Panc1 (cell line): Measurements from ENCODE around the gene RYR3. TPM values are rescaled to one million over a fixed set of nuclear protein-coding genes. Genes with fewer than 3 reads are reported as not detected.

ENCODE experiments used
- ATAC-seq: fragments of 200-7000 bp; cut with Tn5 transposase; 2 replicates; pipeline ENCODE4 v1.9.1; 2020; ENCODE audit warnings: mild to moderate bottlenecking, moderate library complexity
- BruUV-seq: library from RNA; stranded (reverse); fragments of 400-500 nt; replicated peaks from 2 replicates; lab custom pipeline; 2021; lab: Mats Ljungman, UMichigan
- CTCF ChIA-PET: fragments of 300-600 bp; sonication (Branson Sonifier 250); formaldehyde crosslinking; loops from one replicate; lab custom pipeline; 2022; ENCODE audit warnings: antibody characterized with exemption; lab: Charles Lee
- POLR2A ChIA-PET: fragments of 300-600 bp; sonication (Branson Sonifier 250); formaldehyde crosslinking; loops from one replicate; lab custom pipeline; 2022; ENCODE audit warnings: antibody characterized with exemption; lab: Charles Lee
- DNase-seq: peaks from one replicate; pipeline ENCODE4 v3.0.0-alpha.2; 2010; ENCODE audit warnings: low read depth, low spot score
- H3K27ac ChIP-seq: 2 replicates; pipeline ENCODE4 v1.5.1; 2011; ENCODE audit warnings: mild to moderate bottlenecking, low read length, inconsistent platforms
- H3K27me3 ChIP-seq: fragments of 200-500 bp; sonication (Bioruptor generic); 2 replicates; pipeline ENCODE4 v1.6.0; 2014; ENCODE audit warnings: low read length, inconsistent platforms; ENCODE audit not compliant: control insufficient read depth, insufficient read depth
- H3K36me3 ChIP-seq: fragments of 200-500 bp; sonication (Bioruptor generic); 2 replicates; pipeline ENCODE4 v1.5.1; 2014; ENCODE audit warnings: inconsistent platforms, mild to moderate bottlenecking, low read length, moderate library complexity; ENCODE audit not compliant: control insufficient read depth, insufficient read depth
- H3K4me1 ChIP-seq: 2 replicates; pipeline ENCODE4 v1.5.1; 2011; ENCODE audit warnings: inconsistent platforms, mild to moderate bottlenecking, low read length, moderate library complexity; ENCODE audit not compliant: control insufficient read depth, insufficient read depth
- H3K4me3 ChIP-seq, 2 experiments: 2 replicates each; pipeline ENCODE4 v1.5.1; 2011 to 2012; ENCODE audit warnings: low read depth in 2 of 2, low read length in 2 of 2, mild to moderate bottlenecking in 2 of 2, inconsistent platforms in 1 of 2, moderate library complexity in 1 of 2
- H3K9me3 ChIP-seq: fragments of 200-500 bp; sonication (Bioruptor generic); 2 replicates; pipeline ENCODE4 v1.5.1; 2014; ENCODE audit warnings: low read depth, mild to moderate bottlenecking, inconsistent platforms, low read length, moderate library complexity; ENCODE audit not compliant: control insufficient read depth, insufficient read depth
- POLR2AphosphoS5 ChIP-seq: IDR thresholded peaks from 2 replicates; pipeline ENCODE4 v1.6.1; 2012; ENCODE audit warnings: mild to moderate bottlenecking, low read depth, low read length, moderate library complexity
- SIN3A ChIP-seq: IDR thresholded peaks from 2 replicates; pipeline ENCODE4 v1.6.1; 2012; ENCODE audit warnings: low read depth, mild to moderate bottlenecking, low read length, moderate library complexity, borderline replicate concordance; ENCODE audit not compliant: insufficient read depth
- TCF7L2 ChIP-seq: IDR thresholded peaks from 2 replicates; pipeline ENCODE4 v1.6.1; 2011; ENCODE audit warnings: mild to moderate bottlenecking, low read depth, low read length, inconsistent platforms
- in situ Hi-C: cut with HindIII; loops from 2 replicates; pipeline ENCODE4 v1.10.0; 2016; ENCODE audit warnings: low sequenced_read_pairs, low pct_unique_long_range_greater_than_20kb
- intact Hi-C: fragments of 100-400 bp; cut with micrococcal nuclease; formaldehyde crosslinking; loops from one replicate; pipeline ENCODE4 v1.10.0; 2022; ENCODE audit not compliant: unreplicated experiment
- total RNA-seq: library from RNA; stranded (reverse); gene quantifications from one replicate; pipeline ENCODE4 v1.2.1, GENCODE V29; 2021; ENCODE audit not compliant: unreplicated experiment
- TF ChIP-seq, protein P1 (sequence below), 2 experiments: IDR thresholded peaks; 2 replicates each; pipeline ENCODE4 v1.6.1; 2011 to 2012; ENCODE audit warnings: low read depth in 2 of 2, control low read depth in 1 of 2, low read length in 1 of 2, mild to moderate bottlenecking in 1 of 2, moderate library complexity in 1 of 2; ENCODE audit not compliant: insufficient read depth in 1 of 2
- TF ChIP-seq, protein P2 (sequence below): fragments of 450-650 bp; IDR thresholded peaks from 2 replicates; pipeline ENCODE4 v1.5.1; 2017; ENCODE audit warnings: mild to moderate bottlenecking

The RYR3 gene
- total RNA-seq, 1 experiment from 2014 or later, result not detected

DNA sequence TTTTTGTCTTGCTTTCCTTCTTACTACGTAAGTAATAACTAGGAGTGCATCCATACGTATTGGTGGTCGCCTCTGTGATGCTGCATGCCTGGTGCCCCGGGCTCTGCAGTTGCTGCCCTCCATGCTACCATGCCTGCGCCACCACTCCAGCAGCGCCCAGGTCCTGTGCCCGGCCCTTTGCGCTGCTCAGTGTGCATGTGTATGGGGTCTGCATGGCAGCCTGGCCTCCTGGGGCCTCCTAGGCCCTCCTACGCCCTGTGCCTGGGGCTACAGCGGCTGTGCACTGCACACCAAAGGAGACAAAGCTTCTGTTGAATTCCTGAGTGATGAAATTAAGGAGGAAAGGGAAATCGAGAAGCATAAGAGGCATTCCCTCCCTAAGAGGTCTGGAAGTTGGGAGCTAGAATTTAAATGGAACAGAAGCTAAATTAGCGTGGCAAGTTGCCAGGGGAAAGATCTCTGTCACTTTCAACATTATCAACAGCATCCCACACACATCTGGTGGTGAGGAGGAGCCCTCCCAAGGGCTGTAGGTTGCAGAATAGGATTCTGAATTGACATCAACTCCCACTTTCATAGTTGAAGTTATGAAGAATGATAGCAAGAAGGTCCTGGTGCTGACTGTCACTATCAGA lies 382.5 kb downstream of the RYR3 start:
- Histone ChIP-seq H3K27ac (no peak overlapping the region), H3K4me3 (no peak overlapping the region), H3K9me3 (no peaks in the 10 kb centered on the region), H3K4me1 (no peaks in the 10 kb centered on the region), H3K27me3 (peaks cover 2% of the 10 kb centered on the region; the same call in 1 of the 2 replicates), H3K36me3 (no peaks in the 10 kb centered on the region)
- no peak for TF ChIP-seq SIN3A
- TF ChIP-seq POLR2AphosphoS5, result no peak
- TF ChIP-seq, protein P1, sequence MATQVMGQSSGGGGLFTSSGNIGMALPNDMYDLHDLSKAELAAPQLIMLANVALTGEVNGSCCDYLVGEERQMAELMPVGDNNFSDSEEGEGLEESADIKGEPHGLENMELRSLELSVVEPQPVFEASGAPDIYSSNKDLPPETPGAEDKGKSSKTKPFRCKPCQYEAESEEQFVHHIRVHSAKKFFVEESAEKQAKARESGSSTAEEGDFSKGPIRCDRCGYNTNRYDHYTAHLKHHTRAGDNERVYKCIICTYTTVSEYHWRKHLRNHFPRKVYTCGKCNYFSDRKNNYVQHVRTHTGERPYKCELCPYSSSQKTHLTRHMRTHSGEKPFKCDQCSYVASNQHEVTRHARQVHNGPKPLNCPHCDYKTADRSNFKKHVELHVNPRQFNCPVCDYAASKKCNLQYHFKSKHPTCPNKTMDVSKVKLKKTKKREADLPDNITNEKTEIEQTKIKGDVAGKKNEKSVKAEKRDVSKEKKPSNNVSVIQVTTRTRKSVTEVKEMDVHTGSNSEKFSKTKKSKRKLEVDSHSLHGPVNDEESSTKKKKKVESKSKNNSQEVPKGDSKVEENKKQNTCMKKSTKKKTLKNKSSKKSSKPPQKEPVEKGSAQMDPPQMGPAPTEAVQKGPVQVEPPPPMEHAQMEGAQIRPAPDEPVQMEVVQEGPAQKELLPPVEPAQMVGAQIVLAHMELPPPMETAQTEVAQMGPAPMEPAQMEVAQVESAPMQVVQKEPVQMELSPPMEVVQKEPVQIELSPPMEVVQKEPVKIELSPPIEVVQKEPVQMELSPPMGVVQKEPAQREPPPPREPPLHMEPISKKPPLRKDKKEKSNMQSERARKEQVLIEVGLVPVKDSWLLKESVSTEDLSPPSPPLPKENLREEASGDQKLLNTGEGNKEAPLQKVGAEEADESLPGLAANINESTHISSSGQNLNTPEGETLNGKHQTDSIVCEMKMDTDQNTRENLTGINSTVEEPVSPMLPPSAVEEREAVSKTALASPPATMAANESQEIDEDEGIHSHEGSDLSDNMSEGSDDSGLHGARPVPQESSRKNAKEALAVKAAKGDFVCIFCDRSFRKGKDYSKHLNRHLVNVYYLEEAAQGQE (IDR thresholded peaks at IDR 0.05; ENCODE audit: insufficient read depth in 1 of 2, low read depth in 2 of 2, low read length in 1 of 2), result no peak
- TF ChIP-seq TCF7L2, result no peak
- TF ChIP-seq, protein P2, sequence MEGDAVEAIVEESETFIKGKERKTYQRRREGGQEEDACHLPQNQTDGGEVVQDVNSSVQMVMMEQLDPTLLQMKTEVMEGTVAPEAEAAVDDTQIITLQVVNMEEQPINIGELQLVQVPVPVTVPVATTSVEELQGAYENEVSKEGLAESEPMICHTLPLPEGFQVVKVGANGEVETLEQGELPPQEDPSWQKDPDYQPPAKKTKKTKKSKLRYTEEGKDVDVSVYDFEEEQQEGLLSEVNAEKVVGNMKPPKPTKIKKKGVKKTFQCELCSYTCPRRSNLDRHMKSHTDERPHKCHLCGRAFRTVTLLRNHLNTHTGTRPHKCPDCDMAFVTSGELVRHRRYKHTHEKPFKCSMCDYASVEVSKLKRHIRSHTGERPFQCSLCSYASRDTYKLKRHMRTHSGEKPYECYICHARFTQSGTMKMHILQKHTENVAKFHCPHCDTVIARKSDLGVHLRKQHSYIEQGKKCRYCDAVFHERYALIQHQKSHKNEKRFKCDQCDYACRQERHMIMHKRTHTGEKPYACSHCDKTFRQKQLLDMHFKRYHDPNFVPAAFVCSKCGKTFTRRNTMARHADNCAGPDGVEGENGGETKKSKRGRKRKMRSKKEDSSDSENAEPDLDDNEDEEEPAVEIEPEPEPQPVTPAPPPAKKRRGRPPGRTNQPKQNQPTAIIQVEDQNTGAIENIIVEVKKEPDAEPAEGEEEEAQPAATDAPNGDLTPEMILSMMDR, result no peak
- ChIA-PET CTCF (no interaction called here), POLR2A (no interaction called here)
- in situ Hi-C loops (no loop called here), intact Hi-C loops (no loop called here)
- ATAC-seq, result no peak
- DNase-seq, result no peak
- no TSS peak for BruUV-seq

DNA sequence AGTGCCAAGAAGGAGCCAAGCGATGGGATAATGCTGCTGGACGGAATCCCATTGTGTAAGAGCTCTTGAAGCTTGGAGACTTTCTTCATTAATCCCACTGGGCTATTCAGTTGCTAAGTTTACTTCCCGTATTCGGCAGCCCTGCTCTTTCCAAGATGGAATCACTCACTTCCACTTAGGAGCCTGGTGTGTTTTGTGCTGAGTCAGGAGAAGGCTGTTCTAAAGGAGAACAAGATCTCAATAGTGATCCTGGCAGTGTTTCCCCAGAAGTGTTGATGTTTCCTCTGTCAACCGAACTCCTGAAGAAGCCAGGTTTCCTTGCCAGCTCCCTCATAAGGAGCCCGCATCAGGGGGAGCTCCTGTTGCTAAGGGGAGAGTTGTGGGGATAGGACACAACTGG lies 387.4 kb downstream of the RYR3 start:
- no peaks in the 10 kb centered on the region for H3K4me1 ChIP-seq
- intact Hi-C loops, result no loop called here
- H3K9me3 ChIP-seq, result no peaks in the 10 kb centered on the region
- H3K27me3 ChIP-seq, result peaks cover 5% of the 10 kb centered on the region; the same call in 1 of the 2 replicates
- in situ Hi-C loops, result no loop called here
- no peak for TF ChIP-seq POLR2AphosphoS5
- no peak for TF ChIP-seq SIN3A
- TF ChIP-seq, protein P1 (IDR thresholded peaks at IDR 0.05; ENCODE audit: insufficient read depth in 1 of 2, low read depth in 2 of 2, low read length in 1 of 2), result no peak
- TF ChIP-seq TCF7L2, result no peak
- TF ChIP-seq, protein P2, result no peak
- ChIA-PET CTCF (no interaction called here), POLR2A (no interaction called here)
- DNase-seq (no peak), ATAC-seq (no peak)
- no peaks in the 10 kb centered on the region for H3K36me3 ChIP-seq
- H3K4me3 ChIP-seq, result no peak overlapping the region
- no peak overlapping the region for H3K27ac ChIP-seq
- BruUV-seq, result no TSS peak
